Activated CD8-positive, alpha-beta T cell treated with anti-CD3 and anti-CD28 coated beads for 36 hours (primary cell): ENCODE measurements around the gene STK24. TPM values are rescaled to one million over a fixed set of nuclear protein-coding genes. Genes with fewer than 3 reads are reported as not detected.
A peak's percentile ranks its signal among the peaks of the same experiment; 100 is the strongest.

Source experiments
- ATAC-seq: fragments of 200-7000 bp; cut with Tn5 transposase; one replicate; pipeline ENCODE4 v1.10.0; 2021; ENCODE audit warnings: mild to moderate bottlenecking, moderate library complexity
- CTCF ChIA-PET: fragments of 350-600 bp; sonication (Branson Sonifier 250); formaldehyde crosslinking; loops from one replicate; lab custom pipeline; 2021; ENCODE audit warnings: antibody characterized with exemption; lab: Charles Lee
- POLR2A ChIA-PET: fragments of 350-600 bp; sonication (Branson Sonifier 250); formaldehyde crosslinking; loops from one replicate; lab custom pipeline; 2021; ENCODE audit warnings: antibody characterized with exemption; lab: Charles Lee
- DNase-seq: peaks from one replicate; pipeline ENCODE4 v3.0.0-alpha.2; 2020
- H3K27ac Mint-ChIP-seq: one replicate; pipeline ENCODE4 v1.8.0; 2021; ENCODE audit warnings: mild to moderate bottlenecking, mixed read lengths
- H3K27me3 Mint-ChIP-seq: one replicate; pipeline ENCODE4 v1.8.0; 2021; ENCODE audit warnings: mixed read lengths
- H3K36me3 Mint-ChIP-seq: one replicate; pipeline ENCODE4 v1.8.0; 2021; ENCODE audit warnings: low read depth, mixed read lengths
- H3K4me1 Mint-ChIP-seq: one replicate; pipeline ENCODE4 v1.8.0; 2021; ENCODE audit warnings: low read depth, mixed read lengths
- H3K4me3 Mint-ChIP-seq: one replicate; pipeline ENCODE4 v1.8.0; 2021; ENCODE audit warnings: mild to moderate bottlenecking, moderate library complexity, mixed read lengths
- H3K9me3 Mint-ChIP-seq: one replicate; pipeline ENCODE4 v1.8.0; 2021; ENCODE audit warnings: mixed read lengths
- intact Hi-C: fragments of 100-400 bp; cut with micrococcal nuclease; formaldehyde crosslinking; loops from one replicate; pipeline ENCODE4 v1.10.0; 2022
- total RNA-seq, 2 experiments: library from RNA; stranded (reverse); gene quantifications; one replicate each; pipeline ENCODE4 v1.2.3, GENCODE V29; 2021
- TF ChIP-seq, protein P1 (sequence below): fragments of 200-600 bp; IDR thresholded peaks from one replicate; pipeline ENCODE4 v1.8.0; 2022; ENCODE audit warnings: antibody characterized with exemption, mild to moderate bottlenecking

The STK24 gene
- total RNA-seq, 2 experiments from 2014 or later, result 118 TPM

DNA sequence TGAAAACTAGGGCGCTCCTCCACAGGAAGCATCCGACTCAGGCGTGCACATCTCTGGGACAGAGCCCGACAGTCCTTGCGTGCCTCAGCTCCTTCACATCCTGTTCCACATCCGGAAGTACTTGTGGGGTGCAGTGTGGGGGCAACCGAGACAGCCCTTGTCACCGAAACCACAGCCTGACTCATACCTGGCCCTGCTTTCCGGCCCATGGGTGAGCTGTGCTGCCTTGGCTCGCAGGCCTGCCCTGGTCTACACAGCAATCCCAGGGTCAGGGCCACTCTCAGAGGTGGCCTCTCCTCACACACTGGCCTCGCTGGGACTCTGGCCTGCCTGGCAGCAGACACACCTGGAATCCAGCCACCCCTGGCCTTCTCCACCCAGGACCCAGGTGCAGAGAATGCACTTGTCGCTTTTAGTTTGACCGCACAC, 100.4 kb downstream of the STK24 start:
- peak; percentile 85 for ATAC-seq
- Mint-ChIP-seq H3K36me3 (peaks cover 61% of the 10 kb centered on the region), H3K27ac (peak overlapping the region; percentile 81), H3K9me3 (no peaks in the 10 kb centered on the region), H3K27me3 (no peaks in the 10 kb centered on the region), H3K4me1 (peaks cover 72% of the 10 kb centered on the region), H3K4me3 (peak overlapping the region; percentile 56)
- ChIA-PET POLR2A (interaction anchor here (0.8 to 1.3 kb wide), 3 partner anchors 40 to 70 kb away, joined by 3 to 5 read pairs (median 3); no protein-coding TSS in a partner anchor), CTCF (interaction anchor here (1.4 to 2.1 kb wide), 4 partner anchors 10 to 176 kb away, joined by 3 to 14 read pairs (median 9); no protein-coding TSS in a partner anchor)
- TF ChIP-seq, protein P1, sequence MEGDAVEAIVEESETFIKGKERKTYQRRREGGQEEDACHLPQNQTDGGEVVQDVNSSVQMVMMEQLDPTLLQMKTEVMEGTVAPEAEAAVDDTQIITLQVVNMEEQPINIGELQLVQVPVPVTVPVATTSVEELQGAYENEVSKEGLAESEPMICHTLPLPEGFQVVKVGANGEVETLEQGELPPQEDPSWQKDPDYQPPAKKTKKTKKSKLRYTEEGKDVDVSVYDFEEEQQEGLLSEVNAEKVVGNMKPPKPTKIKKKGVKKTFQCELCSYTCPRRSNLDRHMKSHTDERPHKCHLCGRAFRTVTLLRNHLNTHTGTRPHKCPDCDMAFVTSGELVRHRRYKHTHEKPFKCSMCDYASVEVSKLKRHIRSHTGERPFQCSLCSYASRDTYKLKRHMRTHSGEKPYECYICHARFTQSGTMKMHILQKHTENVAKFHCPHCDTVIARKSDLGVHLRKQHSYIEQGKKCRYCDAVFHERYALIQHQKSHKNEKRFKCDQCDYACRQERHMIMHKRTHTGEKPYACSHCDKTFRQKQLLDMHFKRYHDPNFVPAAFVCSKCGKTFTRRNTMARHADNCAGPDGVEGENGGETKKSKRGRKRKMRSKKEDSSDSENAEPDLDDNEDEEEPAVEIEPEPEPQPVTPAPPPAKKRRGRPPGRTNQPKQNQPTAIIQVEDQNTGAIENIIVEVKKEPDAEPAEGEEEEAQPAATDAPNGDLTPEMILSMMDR, result no peak
- intact Hi-C loops, result loop anchor here (2.0 to 5.0 kb wide), 2 partner anchors 36 to 98 kb away; no protein-coding TSS in a partner anchor
- DNase-seq, result peak; percentile 96

DNA sequence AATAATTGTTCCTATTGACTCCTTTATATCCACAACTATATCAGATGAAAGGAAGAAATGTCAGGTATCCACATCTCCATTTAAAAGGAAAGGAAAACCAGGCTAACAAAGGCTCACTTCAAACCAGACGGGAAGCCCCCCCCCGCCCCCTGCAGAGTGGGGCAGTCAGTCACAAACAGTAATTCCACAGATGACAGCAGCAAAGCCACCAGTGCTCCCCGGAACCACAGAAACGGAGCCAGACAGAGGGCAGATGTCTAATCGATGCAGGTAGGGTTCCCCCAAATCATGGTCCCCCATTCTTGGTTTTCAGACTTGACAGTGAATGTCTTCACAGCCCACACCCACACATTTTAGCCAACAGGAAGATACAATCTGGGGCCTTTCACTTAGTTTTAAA, 100.8 kb downstream of the STK24 start:
- TF ChIP-seq, protein P1, result no peak
- ATAC-seq, result peak; percentile 43
- H3K4me3 Mint-ChIP-seq, result peak overlapping the region; percentile 56

DNA sequence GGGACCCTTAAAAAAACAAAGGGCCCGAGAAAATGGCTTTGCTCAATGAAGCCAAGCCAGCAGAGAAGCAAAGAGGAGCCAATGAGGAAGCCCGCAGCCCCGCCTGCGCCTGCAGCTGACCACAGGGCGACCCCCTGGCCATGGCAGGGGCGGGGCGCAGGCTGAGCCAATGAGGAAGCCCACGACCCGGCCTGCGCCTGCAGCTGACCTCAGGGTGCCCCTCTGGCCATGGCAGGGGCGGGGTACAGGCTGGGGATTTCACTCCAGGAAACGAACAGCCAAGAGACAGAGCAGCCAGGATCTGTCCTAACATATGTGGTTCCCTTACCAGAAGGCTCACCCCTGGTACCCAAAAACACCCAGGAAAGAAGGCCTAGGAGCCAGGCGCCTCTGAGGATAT, 101.4 kb downstream of the STK24 start:
- intact Hi-C loops, result loop anchor here (5.0 kb wide), 1 partner anchor 37 kb away; no protein-coding TSS in a partner anchor
- H3K4me3 Mint-ChIP-seq, result no peak overlapping the region
- no peak for DNase-seq
- no peak for ATAC-seq
- H3K27me3 Mint-ChIP-seq, result no peaks in the 10 kb centered on the region
- H3K27ac Mint-ChIP-seq, result peak overlapping the region; percentile 30
- POLR2A ChIA-PET, result no interaction called here
- peaks cover 63% of the 10 kb centered on the region for H3K4me1 Mint-ChIP-seq
- no peaks in the 10 kb centered on the region for H3K9me3 Mint-ChIP-seq
- H3K36me3 Mint-ChIP-seq, result peaks cover 62% of the 10 kb centered on the region
- CTCF ChIA-PET, result interaction anchor here (1.3 to 2.1 kb wide), 3 partner anchors 9 to 177 kb away, joined by 6 to 14 read pairs (median 12); no protein-coding TSS in a partner anchor
- TF ChIP-seq, protein P1, result no peak

More for the DNA sequence above, 100.8 kb downstream of the STK24 start:
- peak; percentile 71 for DNase-seq
- Mint-ChIP-seq H3K4me1 (peaks cover 67% of the 10 kb centered on the region), H3K9me3 (no peaks in the 10 kb centered on the region), H3K36me3 (peaks cover 61% of the 10 kb centered on the region), H3K27me3 (no peaks in the 10 kb centered on the region), H3K27ac (peak overlapping the region; percentile 81)
- ChIA-PET CTCF (interaction anchor here (1.3 to 2.1 kb wide), 4 partner anchors 10 to 177 kb away, joined by 3 to 14 read pairs (median 9); no protein-coding TSS in a partner anchor), POLR2A (interaction anchor here (0.8 to 1.3 kb wide), 3 partner anchors 41 to 70 kb away, joined by 3 to 5 read pairs (median 3); no protein-coding TSS in a partner anchor)
- intact Hi-C loops, result loop anchor here (2.0 to 5.0 kb wide), 2 partner anchors 36 to 99 kb away; no protein-coding TSS in a partner anchor

DNA sequence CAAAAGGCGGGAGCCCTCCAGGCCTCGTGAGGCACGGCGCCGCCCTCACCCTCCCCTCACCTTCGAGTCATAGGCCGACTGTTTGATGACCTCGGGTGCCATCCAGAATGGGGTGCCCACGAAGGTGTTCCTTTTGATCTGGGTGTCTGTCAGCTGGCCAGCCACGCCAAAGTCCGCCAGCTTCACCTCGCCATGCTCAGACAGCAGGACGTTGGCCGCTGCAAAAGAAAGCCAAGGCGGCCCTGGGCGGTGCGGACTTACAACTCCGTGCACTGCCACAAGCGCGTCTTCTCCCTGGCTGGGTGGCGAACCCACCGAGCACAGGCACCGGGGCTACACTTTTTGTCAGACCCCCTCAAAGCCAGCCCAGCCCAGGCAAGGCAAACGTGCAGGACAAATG, 102.1 kb downstream of the STK24 start:
- TF ChIP-seq, protein P1, result no peak
- no peak overlapping the region for H3K4me3 Mint-ChIP-seq
- ChIA-PET CTCF (interaction anchor here (1.3 to 4.1 kb wide), 2 partner anchors 8 to 178 kb away, joined by 6 to 18 read pairs; no protein-coding TSS in a partner anchor), POLR2A (no interaction called here)
- peaks cover 62% of the 10 kb centered on the region for H3K36me3 Mint-ChIP-seq
- peaks cover 62% of the 10 kb centered on the region for H3K4me1 Mint-ChIP-seq
- no peak for DNase-seq
- no peaks in the 10 kb centered on the region for H3K27me3 Mint-ChIP-seq
- intact Hi-C loops, result loop anchor here (5.0 kb wide), 1 partner anchor 38 kb away; no protein-coding TSS in a partner anchor
- no peaks in the 10 kb centered on the region for H3K9me3 Mint-ChIP-seq
- H3K27ac Mint-ChIP-seq, result peak overlapping the region; percentile 30
- no peak for ATAC-seq

DNA sequence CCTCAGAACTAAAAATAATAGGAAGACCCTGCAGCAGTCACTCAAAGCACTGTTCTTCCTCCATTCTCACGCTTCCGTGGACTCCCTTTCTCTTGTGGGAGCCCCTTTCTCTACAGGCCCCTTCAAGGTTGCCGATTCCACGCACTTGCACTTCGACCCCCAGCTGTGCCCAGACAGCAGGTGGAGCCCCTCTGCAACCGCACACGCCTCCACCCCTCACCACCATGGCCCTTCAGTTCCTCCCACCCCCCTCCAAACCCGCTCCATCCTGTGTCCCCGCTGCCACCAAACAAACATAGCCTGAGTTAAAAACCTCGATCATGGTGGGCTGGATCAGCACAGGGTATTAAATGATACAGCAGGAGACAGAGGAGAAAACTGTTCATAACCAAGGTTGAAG, 102.6 kb downstream of the STK24 start:
- intact Hi-C loops, result no loop called here
- DNase-seq (no peak), ATAC-seq (no peak)
- ChIA-PET POLR2A (no interaction called here), CTCF (interaction anchor here (4.1 kb wide), 1 partner anchor 179 kb away, joined by 18 read pairs; no protein-coding TSS in a partner anchor)
- TF ChIP-seq, protein P1, result no peak
- peaks cover 58% of the 10 kb centered on the region for H3K4me1 Mint-ChIP-seq
- H3K4me3 Mint-ChIP-seq, result no peak overlapping the region
- H3K9me3 Mint-ChIP-seq, result no peaks in the 10 kb centered on the region
- peaks cover 62% of the 10 kb centered on the region for H3K36me3 Mint-ChIP-seq
- peak overlapping the region; percentile 22 for H3K27ac Mint-ChIP-seq
- no peaks in the 10 kb centered on the region for H3K27me3 Mint-ChIP-seq
